PC-9 (cell line): ENCODE measurements around the gene RBMS3. TPM values are rescaled to one million over a fixed set of nuclear protein-coding genes. Genes with fewer than 3 reads are reported as not detected.

Experiments
- BruUV-seq: library from RNA; stranded (reverse); fragments of 400-500 nt; replicated peaks from 2 replicates; lab custom pipeline; 2021; lab: Mats Ljungman, UMichigan
- CTCF ChIA-PET: fragments of 300-600 bp; sonication (Branson Sonifier 250); formaldehyde crosslinking; loops from one replicate; lab custom pipeline; 2022; ENCODE audit warnings: antibody characterized with exemption; lab: Charles Lee
- POLR2A ChIA-PET: fragments of 300-600 bp; sonication (Branson Sonifier 250); formaldehyde crosslinking; loops from one replicate; lab custom pipeline; 2022; ENCODE audit warnings: antibody characterized with exemption; ENCODE audit not compliant: unreplicated experiment; lab: Charles Lee
- DNase-seq, 2 experiments: peaks; one replicate each; pipeline versions ENCODE4 v3.0.0 to v3.0.0-alpha.2; 2015 to 2022; ENCODE audit warnings: mixed read lengths in 1 of 2
- H2AFZ ChIP-seq: fragments of 200-600 bp; sonication (generic); 2 replicates; pipeline ENCODE4 v1.8.1; 2017; ENCODE audit warnings: antibody characterized with exemption
- H3F3A ChIP-seq: fragments of 200-600 bp; sonication (generic); 2 replicates; pipeline ENCODE4 v1.8.1; 2017; ENCODE audit warnings: antibody characterized with exemption, mild to moderate bottlenecking, low read depth; ENCODE audit not compliant: insufficient read depth
- H3K27ac ChIP-seq: fragments of 200-600 bp; sonication (generic); 2 replicates; pipeline ENCODE4 v1.6.1; 2016; ENCODE audit warnings: mixed run types
- H3K27me3 ChIP-seq: fragments of 200-600 bp; sonication (generic); 2 replicates; pipeline ENCODE4 v1.6.1; 2016; ENCODE audit warnings: low read depth, mixed run types; ENCODE audit not compliant: insufficient read depth
- H3K36me3 ChIP-seq: fragments of 200-600 bp; sonication (generic); 2 replicates; pipeline ENCODE4 v1.6.1; 2016; ENCODE audit warnings: low read depth, mixed run types
- H3K4me1 ChIP-seq: fragments of 200-600 bp; sonication (generic); replicated peaks from 2 replicates; pipeline ENCODE4 v1.6.1; 2016; ENCODE audit warnings: mixed run types; ENCODE audit not compliant: insufficient read depth
- H3K4me2 ChIP-seq: fragments of 200-600 bp; sonication (generic); 2 replicates; pipeline ENCODE4 v1.6.1; 2017; ENCODE audit warnings: mixed run types
- H3K4me3 ChIP-seq: fragments of 200-600 bp; sonication (generic); 2 replicates; pipeline ENCODE4 v1.6.1; 2016; ENCODE audit warnings: mixed run types
- H3K79me2 ChIP-seq: fragments of 200-600 bp; sonication (generic); 2 replicates; pipeline ENCODE4 v1.6.1; 2017; ENCODE audit warnings: low read depth, mixed run types
- H3K9me2 ChIP-seq: fragments of 200-600 bp; sonication (generic); 2 replicates; pipeline ENCODE4 v1.8.1; 2017; ENCODE audit warnings: mild to moderate bottlenecking; ENCODE audit not compliant: insufficient read depth
- H3K9me3 ChIP-seq: fragments of 200-600 bp; sonication (generic); 2 replicates; pipeline ENCODE4 v1.8.1; 2016; ENCODE audit warnings: low read depth; ENCODE audit not compliant: insufficient read depth
- H4K20me1 ChIP-seq: fragments of 200-600 bp; sonication (generic); 2 replicates; pipeline ENCODE4 v1.8.1; 2017; ENCODE audit not compliant: insufficient read depth
- CTCF ChIP-seq: fragments of 200-600 bp; sonication (generic); conservative IDR thresholded peaks from 2 replicates; pipeline ENCODE4 v1.6.1; 2017; ENCODE audit warnings: mixed run types, antibody characterized with exemption, mild to moderate bottlenecking, moderate library complexity
- EZH2 ChIP-seq: fragments of 200-600 bp; sonication (generic); IDR thresholded peaks from 2 replicates; pipeline ENCODE4 v1.8.0; 2017; ENCODE audit warnings: antibody characterized with exemption, low read depth
- intact Hi-C: fragments of 100-400 bp; cut with micrococcal nuclease; formaldehyde crosslinking; loops from one replicate; pipeline ENCODE4 v1.10.0; 2022; ENCODE audit not compliant: unreplicated experiment
- total RNA-seq: library from RNA; stranded (reverse); gene quantifications from 2 replicates; pipeline ENCODE4 v1.2.3, GENCODE V29; 2021

RBMS3 gene
- total RNA-seq, 1 experiment from 2014 or later = 3.5 TPM

- H3K4me1 ChIP-seq = no peaks in the 10 kb centered on the region
- H4K20me1 ChIP-seq = no peaks in the 10 kb centered on the region
- no peaks in the 10 kb centered on the region for H3K79me2 ChIP-seq
- peak in 1 of 2 experiments; percentile 22 for DNase-seq
- POLR2A ChIA-PET = no interaction called here
- no peak overlapping the region for H2AFZ ChIP-seq
- no peaks in the 10 kb centered on the region for H3K36me3 ChIP-seq
- H3K9me3 ChIP-seq = no peaks in the 10 kb centered on the region
- H3K4me3 ChIP-seq = no peak overlapping the region
- intact Hi-C loops = no loop called here
- H3F3A ChIP-seq = no peaks in the 10 kb centered on the region
- H3K27me3 ChIP-seq = no peaks in the 10 kb centered on the region
- no peak for TF ChIP-seq CTCF
- TF ChIP-seq EZH2 = no peak
- H3K9me2 ChIP-seq = no peaks in the 10 kb centered on the region
- CTCF ChIA-PET = no interaction called here
- BruUV-seq = no TSS peak
- H3K4me2 ChIP-seq = no peak overlapping the region
- no peak overlapping the region for H3K27ac ChIP-seq
These were observed 642.3 kb downstream of the RBMS3 start for GRCh38 chr3:29922992-29923746.

GRCh38 chr3:29924783-29925561 is 644.1 kb downstream of the RBMS3 start:
- H3K79me2 ChIP-seq = no peaks in the 10 kb centered on the region
- H2AFZ ChIP-seq = no peak overlapping the region
- no peaks in the 10 kb centered on the region for H4K20me1 ChIP-seq
- ChIA-PET CTCF (no interaction called here), POLR2A (no interaction called here)
- intact Hi-C loops = no loop called here
- H3K9me2 ChIP-seq = no peaks in the 10 kb centered on the region
- H3K4me1 ChIP-seq = no peaks in the 10 kb centered on the region
- no peak overlapping the region for H3K4me3 ChIP-seq
- no peak overlapping the region for H3K27ac ChIP-seq
- no peak for DNase-seq
- no peak for TF ChIP-seq CTCF
- no peaks in the 10 kb centered on the region for H3K9me3 ChIP-seq
- no peaks in the 10 kb centered on the region for H3K36me3 ChIP-seq
- H3F3A ChIP-seq = no peaks in the 10 kb centered on the region
- no peaks in the 10 kb centered on the region for H3K27me3 ChIP-seq
- no TSS peak for BruUV-seq
- H3K4me2 ChIP-seq = no peak overlapping the region

- H4K20me1 ChIP-seq = no peaks in the 10 kb centered on the region
- no peak overlapping the region for H3K4me3 ChIP-seq
- H3K9me2 ChIP-seq = no peaks in the 10 kb centered on the region
- H3K79me2 ChIP-seq = no peaks in the 10 kb centered on the region
- H3K27me3 ChIP-seq = no peaks in the 10 kb centered on the region
- ChIA-PET POLR2A (interaction anchor here (0.7 kb wide), 1 partner anchor 14 kb away, joined by 4 read pairs; no protein-coding TSS in a partner anchor), CTCF (no interaction called here)
- no peaks in the 10 kb centered on the region for H3K4me1 ChIP-seq
- intact Hi-C loops = no loop called here
- DNase-seq = no peak
- BruUV-seq = no TSS peak
- no peaks in the 10 kb centered on the region for H3F3A ChIP-seq
- no peak overlapping the region for H3K4me2 ChIP-seq
- no peak overlapping the region for H3K27ac ChIP-seq
- H2AFZ ChIP-seq = no peak overlapping the region
- no peak for TF ChIP-seq EZH2
- TF ChIP-seq CTCF = no peak
- no peaks in the 10 kb centered on the region for H3K9me3 ChIP-seq
- H3K36me3 ChIP-seq = no peaks in the 10 kb centered on the region
These were observed 645.5 kb downstream of the RBMS3 start for GRCh38 chr3:29926378-29926777.
